Lower leg skin (tissue), 3 donors: ENCODE results near the gene CEACAM6.

Experiments used
- CTCF ChIP-seq, 3 donors: fragments of 450-650 bp; IDR thresholded peaks; one replicate each; pipeline ENCODE4 v1.5.1; 2016; ENCODE audit warnings: antibody characterized with exemption in 3 of 3, mild to moderate bottlenecking in 3 of 3, moderate library complexity in 2 of 3
- POLR2A ChIP-seq, 2 donors: fragments of 450-650 bp; IDR thresholded peaks; one replicate each; pipeline ENCODE4 v1.6.1; 2016 to 2017; ENCODE audit warnings: antibody characterized with exemption in 2 of 2, mild to moderate bottlenecking in 1 of 2, moderate library complexity in 1 of 2

- TF ChIP-seq CTCF (IDR thresholded peaks at IDR 0.05): no peak
- no peak for TF ChIP-seq POLR2A (IDR thresholded peaks at IDR 0.05)
Measured at GRCh38 chr19:41734156-41734555, 21.2 kb upstream of the CEACAM6 start.
